ENCODE results near the gene FBXW9.
"Not testable (repeated sequence)": the region's sequence is repeated elsewhere in the genome, so short reads cannot be mapped to it uniquely, and the experiment has no call there.

The FBXW9 gene

DNA sequence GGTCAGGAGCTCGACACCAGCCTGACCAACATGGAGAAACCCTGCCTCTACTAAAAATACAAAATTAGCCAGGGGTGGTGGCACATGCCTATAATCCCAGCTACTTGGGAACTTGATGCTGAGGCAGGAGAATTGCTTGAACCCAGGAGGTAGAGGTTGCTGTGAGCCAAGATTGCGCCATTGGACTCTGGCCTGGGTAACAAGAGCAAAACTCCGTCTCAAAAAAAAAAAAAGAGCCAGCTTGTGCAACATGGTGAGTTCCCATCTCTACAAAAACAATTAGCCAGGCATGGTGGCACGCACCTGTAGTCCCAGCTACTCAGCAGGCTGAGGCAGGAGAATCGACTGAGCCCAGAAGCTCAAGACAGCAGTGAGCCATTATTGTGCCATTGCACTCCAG lies 18.4 kb downstream of the FBXW9 start:
- not testable (repeated sequence) for DNase-seq

DNA sequence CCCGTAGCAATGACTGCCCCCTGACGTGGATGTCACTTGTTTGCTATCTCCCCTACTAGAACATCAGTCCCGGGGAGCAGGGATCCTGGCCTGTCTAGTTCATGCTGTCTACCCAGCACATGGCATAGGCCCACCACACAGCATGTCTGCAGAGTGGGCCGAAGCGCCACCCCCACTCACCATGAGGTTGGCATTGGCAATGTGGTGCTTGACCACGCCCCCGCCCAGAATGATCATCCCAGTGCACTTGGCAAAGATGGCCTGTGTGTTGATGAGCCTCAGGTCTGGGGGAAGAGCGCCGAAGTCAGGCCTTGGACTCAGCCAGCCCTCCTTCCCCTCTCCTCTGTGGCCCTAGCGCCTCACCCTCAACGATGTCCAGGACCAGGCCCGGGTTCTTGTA lies 19.5 kb downstream of the FBXW9 start:
- no peak for DNase-seq

GRCh38 chr19:12676384-12676792 lies 20.0 kb downstream of the FBXW9 start:
- DNase-seq, result peak; percentile 68

GRCh38 chr19:12675940-12676339 lies 20.5 kb downstream of the FBXW9 start:
- no peak for DNase-seq

DNA sequence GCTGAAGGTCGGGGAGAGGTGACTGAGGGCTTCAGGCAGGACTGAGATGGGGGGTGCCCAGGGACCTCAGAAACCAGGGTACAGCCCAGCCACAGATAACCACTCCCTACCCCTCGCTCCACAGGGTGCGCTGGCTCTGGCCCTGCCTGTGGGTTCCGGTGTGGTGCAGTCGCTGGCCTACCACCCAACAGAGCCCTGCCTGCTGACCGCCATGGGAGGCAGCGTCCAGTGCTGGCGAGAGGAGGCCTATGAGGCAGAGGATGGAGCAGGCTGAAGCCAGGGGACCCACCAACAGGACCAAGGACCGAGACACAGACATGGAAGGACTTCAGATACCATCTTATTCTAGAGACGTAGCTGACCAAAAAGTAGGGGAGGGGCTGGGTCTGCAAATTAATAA lies 21.0 kb downstream of the FBXW9 start:
- DNase-seq, result no peak

GRCh38 chr19:12672744-12673143 lies 23.7 kb downstream of the FBXW9 start:
- DNase-seq, result no peak

DNA sequence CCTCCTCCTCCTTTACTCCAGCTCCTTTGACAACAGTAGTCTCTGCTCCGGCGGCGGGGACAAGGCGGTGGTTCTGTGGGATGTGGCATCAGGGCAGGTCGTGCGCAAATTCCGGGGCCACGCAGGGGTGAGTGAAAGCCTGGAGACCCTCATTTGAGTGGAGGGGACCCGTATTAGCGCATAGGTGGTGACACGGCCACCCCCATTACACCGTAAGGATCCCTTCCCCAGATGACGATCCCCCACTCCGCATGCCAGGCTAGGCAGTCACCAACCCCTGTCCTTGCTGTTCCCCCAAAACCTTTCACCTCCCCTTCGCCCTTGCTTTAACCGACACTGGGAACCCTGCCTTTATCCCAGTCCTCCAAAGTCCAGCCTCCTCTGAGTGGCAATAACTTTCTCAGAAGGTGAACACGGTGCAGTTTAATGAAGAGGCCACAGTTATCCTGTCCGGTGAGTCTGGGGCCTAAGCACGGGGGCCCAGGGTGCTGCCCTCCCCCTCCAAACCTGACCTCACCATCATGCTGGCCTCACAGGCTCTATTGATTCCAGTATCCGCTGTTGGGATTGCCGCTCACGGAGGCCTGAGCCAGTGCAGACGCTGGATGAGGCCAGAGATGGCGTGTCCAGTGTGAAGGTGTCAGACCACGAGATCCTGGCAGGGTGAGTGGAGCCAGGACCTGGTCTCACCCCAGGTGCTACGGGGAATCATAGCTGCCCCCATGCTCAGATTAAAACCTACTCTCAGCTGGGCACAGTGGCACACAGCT lies 26.1 kb downstream of the FBXW9 start:
- no peak for DNase-seq

DNA sequence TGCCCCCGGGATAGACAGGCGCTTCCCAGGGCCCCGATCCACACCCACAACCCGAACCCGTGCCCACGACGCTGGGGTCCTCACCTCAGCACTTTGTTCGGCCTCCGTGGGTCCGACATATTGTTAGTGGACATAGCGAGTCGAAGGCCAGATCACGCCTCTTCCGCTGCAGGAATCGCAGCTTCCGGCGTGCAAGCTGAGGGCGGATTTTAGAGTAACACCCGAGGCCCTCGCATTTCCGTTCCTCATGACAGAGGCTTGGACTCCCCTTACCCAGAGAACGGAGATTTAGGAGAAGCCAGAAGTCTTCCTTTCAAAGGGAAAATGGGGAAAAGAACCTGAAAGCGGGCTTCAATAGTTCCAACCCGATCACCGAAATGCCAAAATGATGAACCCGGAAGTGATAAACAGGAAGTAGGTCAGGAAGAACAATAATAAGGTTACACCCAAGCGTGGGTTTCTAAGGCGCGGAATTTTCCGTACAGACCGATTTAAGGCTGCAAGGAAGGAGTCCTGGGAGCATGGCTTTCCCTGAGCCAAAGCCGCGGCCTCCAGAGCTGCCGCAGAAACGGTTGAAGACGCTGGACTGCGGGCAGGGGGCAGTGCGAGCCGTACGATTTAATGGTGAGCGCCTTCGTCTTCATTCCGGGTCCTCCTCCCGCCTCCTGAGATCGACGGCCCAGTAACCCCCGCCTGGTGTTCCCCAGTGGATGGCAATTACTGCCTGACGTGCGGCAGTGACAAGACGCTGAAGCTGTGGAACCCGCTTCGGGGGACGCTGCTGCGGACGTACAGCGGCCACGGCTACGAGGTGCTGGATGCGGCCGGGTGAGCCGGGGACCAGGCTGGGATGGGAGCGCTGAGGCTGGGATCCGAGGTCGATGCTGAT lies 26.9 kb downstream of the FBXW9 start:
- peak; percentile 86 for DNase-seq

DNA sequence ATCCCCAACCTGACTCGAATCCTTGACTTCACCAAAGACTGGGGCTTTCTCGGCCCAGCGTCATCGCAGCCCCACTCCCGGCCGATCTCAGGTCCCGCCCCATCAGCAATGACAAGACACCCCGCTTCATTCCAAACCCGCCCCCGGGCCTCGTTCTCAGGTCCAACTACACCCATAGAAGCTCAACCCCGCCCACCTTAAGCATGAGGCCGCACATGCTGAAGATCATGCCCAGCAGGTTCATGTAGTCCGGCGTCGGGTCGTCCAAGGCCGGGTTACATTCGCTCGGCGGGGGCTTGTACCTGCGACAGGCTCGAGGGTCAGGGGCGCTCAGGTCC lies 27.5 kb downstream of the FBXW9 start:
- DNase-seq, result no peak

DNA sequence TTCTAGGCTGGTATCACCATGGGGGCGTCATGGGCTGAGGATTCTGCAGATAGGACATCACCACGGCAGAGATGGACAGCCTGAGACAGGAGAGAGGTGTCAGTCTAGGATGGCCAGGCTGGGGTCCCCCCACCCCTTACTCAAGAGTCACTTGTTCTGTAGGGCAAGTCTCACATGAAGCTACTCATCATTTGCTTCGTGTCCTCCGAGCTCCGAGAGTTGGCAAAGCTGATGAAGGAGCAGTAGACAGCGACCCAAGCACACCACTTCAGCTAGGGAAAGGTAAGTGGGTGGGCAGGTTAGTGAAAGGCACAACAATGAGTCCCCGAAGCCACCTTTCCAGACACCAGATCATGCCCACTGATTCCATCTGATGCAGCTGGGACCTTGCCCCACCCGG lies 28.1 kb downstream of the FBXW9 start:
- no peak for DNase-seq

- DNase-seq, result no peak
Measured at GRCh38 chr19:12667731-12668302, 28.6 kb downstream of the FBXW9 start.

DNA sequence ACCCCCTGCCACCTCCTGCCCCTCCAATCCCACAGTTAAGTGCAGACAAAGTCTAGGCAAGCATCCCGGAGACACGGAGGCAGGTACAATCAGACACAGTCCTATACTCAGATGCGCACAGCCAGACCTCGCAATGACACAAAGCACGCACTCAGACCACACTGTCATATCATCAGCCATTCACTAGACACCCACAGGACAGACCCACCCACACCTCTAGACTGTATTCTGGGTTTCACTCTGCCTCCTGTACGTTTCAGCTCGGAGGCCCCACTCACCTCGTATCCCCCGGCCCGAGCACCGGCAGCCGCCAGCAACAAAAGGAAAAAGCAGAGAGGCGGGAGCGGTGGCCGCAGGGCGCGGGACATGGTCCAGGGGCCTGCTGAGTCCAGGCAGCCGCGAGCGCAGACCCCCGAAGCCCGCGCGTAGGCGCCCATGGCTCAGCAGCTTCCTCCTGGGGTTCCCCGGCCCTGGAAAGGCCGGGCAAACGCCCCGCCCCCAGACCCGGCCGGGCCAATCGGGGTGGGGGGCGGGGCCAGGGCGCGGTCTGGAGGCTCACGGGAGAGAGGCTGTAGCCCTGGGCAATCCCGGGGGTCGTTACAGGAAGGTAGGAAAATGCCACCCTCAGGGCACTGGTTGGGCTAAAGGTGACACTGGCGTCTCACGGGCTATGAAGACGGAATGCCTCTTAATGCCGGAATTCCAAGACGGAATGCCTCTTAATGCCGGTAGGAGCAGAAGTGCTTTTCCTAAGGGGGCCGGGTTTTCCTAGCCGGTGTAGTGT lies 30.0 kb downstream of the FBXW9 start, which contains the start of the genes MAN2B1 and WDR83:
Gene MAN2B1 (minus strand): TSS at position 478 of the 784 bp plus-strand sequence. CDS start 41 bp downstream, at position 437.
Gene WDR83 (plus strand): TSS at position 543 of the 784 bp plus-strand sequence. CDS start 2,984 bp downstream, outside the sequence.
- peak; percentile 34 for DNase-seq

DNA sequence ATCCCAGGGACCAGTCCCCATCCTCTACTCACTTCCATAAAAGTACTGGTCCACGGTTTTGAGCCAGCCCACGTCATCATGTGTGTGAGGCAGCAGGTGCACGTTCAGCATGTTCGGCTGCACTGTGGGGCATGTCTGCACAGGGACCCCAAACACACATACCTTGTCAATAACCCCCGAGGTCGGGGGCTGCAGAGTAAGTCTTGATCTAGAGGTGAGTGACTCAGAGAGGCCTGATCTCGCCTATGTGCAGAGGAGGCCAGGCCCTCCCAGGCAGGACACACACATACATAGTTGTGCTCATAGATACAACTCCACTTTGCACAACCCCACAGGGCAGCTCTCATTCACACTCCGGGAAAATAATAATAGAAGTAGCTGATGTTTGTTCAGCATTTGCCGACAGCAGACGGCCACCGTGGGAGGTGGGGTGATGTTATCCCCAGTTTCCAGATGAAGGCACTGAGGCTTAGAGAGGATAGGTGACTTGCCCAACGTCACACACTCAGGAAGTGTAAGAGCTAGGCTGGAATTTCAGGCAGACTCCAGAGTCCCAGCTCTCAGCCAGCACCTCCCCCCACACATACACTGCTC lies 30.7 kb downstream of the FBXW9 start:
- no peak for DNase-seq

DNA sequence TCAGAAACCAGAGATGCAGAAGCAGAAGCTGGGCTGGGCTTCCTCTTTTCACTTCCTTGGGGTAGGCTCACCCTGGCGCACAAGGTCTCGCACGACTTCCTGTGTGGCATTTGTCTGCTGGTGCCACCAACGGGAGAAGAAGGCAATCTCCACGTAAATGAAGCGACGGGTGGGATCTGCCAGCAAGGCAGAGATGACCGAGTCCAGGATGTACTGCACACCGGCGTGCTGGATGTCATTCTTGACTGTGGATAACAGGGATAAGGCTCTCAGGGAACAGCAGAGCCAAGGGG lies 31.2 kb downstream of the FBXW9 start:
- no peak for DNase-seq

- no peak for DNase-seq
Measured at GRCh38 chr19:12664406-12665280, 31.8 kb downstream of the FBXW9 start.

GRCh38 chr19:12660980-12661379 lies 35.5 kb downstream of the FBXW9 start:
- no peak for DNase-seq

- DNase-seq, result no peak
Measured at GRCh38 chr19:12657966-12658365, 38.5 kb downstream of the FBXW9 start.

DNA sequence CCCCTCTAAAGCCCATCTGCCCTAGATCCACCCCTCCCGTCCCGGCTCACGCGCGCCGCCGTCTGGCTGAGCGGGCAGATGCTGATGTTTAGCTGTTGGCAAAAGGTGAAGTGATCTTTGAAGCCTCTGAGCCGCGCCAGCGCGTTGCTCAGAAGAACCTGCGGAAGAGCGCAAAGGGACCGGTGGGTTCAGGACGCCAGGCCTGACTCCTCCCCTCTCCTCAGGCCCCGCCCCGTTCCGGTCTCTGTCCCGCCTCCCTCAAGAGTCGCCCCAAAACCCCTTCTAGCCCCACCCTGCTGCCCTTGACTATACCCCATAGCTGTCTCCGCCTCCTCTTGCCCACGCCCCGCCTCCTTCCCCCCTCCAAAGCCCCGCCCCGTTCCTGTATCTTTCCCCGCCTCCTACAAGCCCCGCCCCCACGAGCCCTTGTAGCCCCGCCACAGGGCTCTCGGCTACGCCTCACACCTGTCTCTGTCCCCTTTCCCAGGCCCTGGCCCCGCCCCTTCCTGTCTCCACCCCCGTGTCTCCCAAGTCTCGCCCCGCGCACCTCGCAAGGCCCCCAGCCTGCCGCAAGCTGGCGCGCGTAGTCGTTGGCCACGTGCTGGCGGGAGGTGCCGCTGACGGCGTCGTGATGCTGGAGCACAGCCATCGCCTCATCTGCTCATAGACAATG lies 39.4 kb downstream of the FBXW9 start:
- DNase-seq, result no peak

- no peak for DNase-seq
Measured at GRCh38 chr19:12655546-12655945, 40.9 kb downstream of the FBXW9 start.

- DNase-seq, result no peak
Measured at GRCh38 chr19:12652219-12652618, 44.2 kb downstream of the FBXW9 start.

DNA sequence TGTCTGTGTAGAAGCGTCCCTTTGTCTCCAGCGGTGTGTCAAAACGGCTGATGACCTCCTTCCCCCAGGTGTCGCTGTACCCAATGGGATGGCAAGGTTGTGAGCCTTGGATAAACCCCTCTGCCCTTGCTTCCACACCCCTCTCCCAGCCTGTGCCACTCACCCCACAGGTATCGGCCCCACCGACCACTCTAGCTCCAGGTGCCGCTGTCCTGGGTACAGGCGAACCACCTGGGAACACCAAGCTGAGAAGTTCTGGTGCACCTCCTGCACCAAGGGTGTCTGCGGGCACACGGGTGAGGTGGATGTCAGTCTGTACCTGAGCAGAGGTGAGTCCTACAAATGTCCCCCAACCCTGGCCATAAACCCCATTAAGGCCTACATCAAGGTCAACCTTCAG lies 46.5 kb downstream of the FBXW9 start:
- DNase-seq, result no peak

Data from kidney glomerular epithelial cell (primary cell).